ENCODE data around the gene PTPN9.

DNA sequence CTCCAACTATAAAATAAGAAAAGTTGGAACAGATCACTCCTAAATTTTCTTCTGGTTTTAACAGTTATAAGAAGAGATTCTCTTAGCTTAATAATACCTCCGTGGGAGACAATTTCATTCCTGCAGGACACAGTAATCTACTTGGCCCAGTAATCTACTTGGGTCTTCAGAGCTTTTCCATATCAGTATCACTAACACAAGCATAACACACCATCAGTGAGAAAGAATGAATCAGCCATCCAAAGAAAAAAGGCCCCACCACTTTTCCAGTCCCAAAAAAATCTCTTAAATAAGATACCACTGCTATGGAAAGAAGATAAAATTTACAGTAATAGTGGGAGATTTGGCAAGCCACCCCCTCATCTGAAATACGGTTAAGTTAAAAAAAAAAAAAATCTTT is 147.8 kb downstream of the PTPN9 start:
- TF ChIP-seq POLR2A (IDR thresholded peaks at IDR 0.05), result no peak
- TF ChIP-seq, protein P1, sequence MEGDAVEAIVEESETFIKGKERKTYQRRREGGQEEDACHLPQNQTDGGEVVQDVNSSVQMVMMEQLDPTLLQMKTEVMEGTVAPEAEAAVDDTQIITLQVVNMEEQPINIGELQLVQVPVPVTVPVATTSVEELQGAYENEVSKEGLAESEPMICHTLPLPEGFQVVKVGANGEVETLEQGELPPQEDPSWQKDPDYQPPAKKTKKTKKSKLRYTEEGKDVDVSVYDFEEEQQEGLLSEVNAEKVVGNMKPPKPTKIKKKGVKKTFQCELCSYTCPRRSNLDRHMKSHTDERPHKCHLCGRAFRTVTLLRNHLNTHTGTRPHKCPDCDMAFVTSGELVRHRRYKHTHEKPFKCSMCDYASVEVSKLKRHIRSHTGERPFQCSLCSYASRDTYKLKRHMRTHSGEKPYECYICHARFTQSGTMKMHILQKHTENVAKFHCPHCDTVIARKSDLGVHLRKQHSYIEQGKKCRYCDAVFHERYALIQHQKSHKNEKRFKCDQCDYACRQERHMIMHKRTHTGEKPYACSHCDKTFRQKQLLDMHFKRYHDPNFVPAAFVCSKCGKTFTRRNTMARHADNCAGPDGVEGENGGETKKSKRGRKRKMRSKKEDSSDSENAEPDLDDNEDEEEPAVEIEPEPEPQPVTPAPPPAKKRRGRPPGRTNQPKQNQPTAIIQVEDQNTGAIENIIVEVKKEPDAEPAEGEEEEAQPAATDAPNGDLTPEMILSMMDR (IDR thresholded peaks at IDR 0.05), result no peak

All from gastroesophageal sphincter (tissue), 3 donors.